Tongue (tissue), 2 donors: Measurements from ENCODE around the gene PAX2. TPM values are rescaled to one million over a fixed set of nuclear protein-coding genes. Genes with fewer than 3 reads are reported as not detected.

Experiments used
- DNase-seq: peaks from one replicate; pipeline ENCODE4 v3.0.0-alpha.2; 2015
- total RNA-seq: library from RNA; depleted of rRNA; stranded (reverse); fragments of >200 nt; gene quantifications from one replicate; pipeline ENCODE4 v1.2.3, GENCODE V29; 2014

The PAX2 gene
- total RNA-seq, 1 donor from 2014 or later, result not detected

- no peak for DNase-seq
Measured at GRCh38 chr10:100858261-100858660, 112.9 kb downstream of the PAX2 start.

GRCh38 chr10:100858747-100859483, 113.5 kb downstream of the PAX2 start:
- no peak for DNase-seq

- no peak for DNase-seq
Measured at GRCh38 chr10:100859484-100859763, 114.0 kb downstream of the PAX2 start.

GRCh38 chr10:100863433-100863832, 118.1 kb downstream of the PAX2 start:
- DNase-seq, result no peak

- DNase-seq, result no peak
Measured at GRCh38 chr10:100864036-100864885, 118.9 kb downstream of the PAX2 start.

- peak; percentile 73 for DNase-seq
Measured at GRCh38 chr10:100864978-100865377, 119.6 kb downstream of the PAX2 start.

- no peak for DNase-seq
Measured at GRCh38 chr10:100866010-100866409, 120.6 kb downstream of the PAX2 start.

GRCh38 chr10:100866575-100867098, 121.3 kb downstream of the PAX2 start:
- DNase-seq, result no peak

- DNase-seq, result no peak
Measured at GRCh38 chr10:100867261-100867963, 122.0 kb downstream of the PAX2 start.

- DNase-seq, result no peak
Measured at GRCh38 chr10:100868382-100868781, 123.0 kb downstream of the PAX2 start.

- DNase-seq, result no peak
Measured at GRCh38 chr10:100869399-100869798, 124.0 kb downstream of the PAX2 start.

GRCh38 chr10:100872034-100872791, 126.8 kb downstream of the PAX2 start:
- DNase-seq, result peak; percentile 55

- DNase-seq, result no peak
Measured at GRCh38 chr10:100873146-100873826, 127.9 kb downstream of the PAX2 start.

GRCh38 chr10:100873827-100874326, 128.5 kb downstream of the PAX2 start:
- DNase-seq, result no peak

GRCh38 chr10:100874702-100875483, 129.5 kb downstream of the PAX2 start:
- no peak for DNase-seq

GRCh38 chr10:100875484-100876166, 130.2 kb downstream of the PAX2 start:
- no peak for DNase-seq

GRCh38 chr10:100876585-100877460, 131.4 kb downstream of the PAX2 start:
- DNase-seq, result no peak

- DNase-seq, result no peak
Measured at GRCh38 chr10:100877461-100877850, 132.1 kb downstream of the PAX2 start.
